HG02885 (cell line): Measurements from ENCODE around the gene PIH1D1.

ENCODE experiments used
- ATAC-seq: cut with Tn5 transposase; IDR thresholded peaks from one replicate; pipeline ENCODE4 v1.9.1; 2021; ENCODE audit warnings: mild to moderate bottlenecking; ENCODE audit not compliant: unreplicated experiment, poor library complexity

PIH1D1 gene

DNA sequence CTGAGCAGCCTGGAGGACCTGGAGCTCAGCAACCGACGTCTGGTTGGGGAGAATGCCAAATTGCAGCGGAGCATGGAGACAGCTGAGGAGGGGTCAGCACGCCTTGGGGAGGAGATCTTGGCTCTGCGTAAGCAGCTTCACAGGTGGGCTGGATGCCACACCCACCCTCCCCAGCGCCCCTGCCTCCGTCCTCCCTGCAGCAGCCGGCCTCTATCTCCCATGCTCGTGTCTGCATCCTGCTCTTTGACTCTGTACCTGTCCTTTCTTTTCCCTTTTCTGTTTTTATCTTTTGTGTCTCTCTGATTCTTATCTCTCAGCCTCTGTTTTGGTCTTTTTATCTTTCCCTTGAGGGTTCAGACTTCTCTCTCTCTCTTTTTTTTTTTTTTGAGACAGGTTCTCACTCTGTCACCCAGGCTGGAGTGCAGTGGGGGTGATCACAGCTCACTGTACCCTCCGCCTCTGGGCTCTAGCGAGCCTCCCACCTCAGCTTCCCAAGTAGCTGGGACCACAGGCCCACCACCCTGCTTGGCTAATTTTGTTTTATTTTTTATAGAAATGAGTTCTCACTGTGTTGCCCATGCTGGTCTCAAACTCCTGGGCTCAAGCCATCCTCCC lies 53.5 kb downstream of the PIH1D1 start:
- no peak for ATAC-seq

DNA sequence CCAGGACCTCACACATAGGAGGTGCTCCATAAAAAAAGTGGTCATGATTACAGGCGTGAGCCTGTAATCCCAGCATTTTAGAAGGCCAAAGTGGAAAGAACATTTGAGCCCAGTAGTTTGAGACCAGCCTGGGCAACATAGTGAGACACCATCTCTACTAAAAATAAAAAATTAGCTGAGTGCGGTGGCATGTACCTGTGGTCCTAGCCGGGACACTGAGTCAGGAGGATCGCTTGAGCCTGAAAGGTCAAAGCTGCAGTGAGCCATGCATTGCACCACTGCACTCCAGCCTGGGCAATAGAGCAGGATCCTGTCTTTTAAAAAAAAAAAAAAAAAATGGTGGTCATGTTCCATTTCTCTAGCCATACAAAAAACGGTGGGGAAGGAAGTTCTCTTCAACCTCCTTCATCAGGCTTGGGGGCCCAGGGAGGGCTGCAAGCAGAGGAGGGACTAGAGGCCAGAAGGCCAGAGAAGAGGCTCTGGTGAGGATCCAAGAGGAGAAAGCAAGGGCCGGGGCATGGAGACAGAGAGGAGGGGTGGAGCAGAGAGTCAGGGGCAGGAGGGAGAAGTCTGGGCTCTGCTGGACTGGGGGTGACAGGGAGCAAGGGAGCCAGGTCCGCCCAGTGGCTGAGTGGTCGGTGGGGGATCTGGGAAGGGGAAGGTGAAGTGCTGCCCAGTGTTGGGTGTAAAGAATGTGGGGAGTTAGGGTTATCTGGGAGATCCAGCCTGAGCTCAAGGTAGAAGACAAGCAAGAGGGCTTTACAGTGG lies 54.7 kb downstream of the PIH1D1 start:
- no peak for ATAC-seq
